BJ (cell line): ENCODE data around the gene ITLN2. TPM values are rescaled to one million over a fixed set of nuclear protein-coding genes. Genes with fewer than 3 reads are reported as not detected.

ENCODE experiments used
- CTCF ChIA-PET: fragments of 350-600 bp; formaldehyde crosslinking; extraction: SDS; loops from one replicate; lab custom pipeline; 2021; ENCODE audit warnings: antibody characterized with exemption, inconsistent platforms; lab: Yijun Ruan, JAX
- POLR2A ChIA-PET: fragments of 300-600 bp; sonication (Branson Sonifier 250); formaldehyde crosslinking; extraction: SDS; loops from one replicate; lab custom pipeline; 2021; ENCODE audit warnings: antibody characterized with exemption; lab: Charles Lee
- DNase-seq: peaks from one replicate; pipeline ENCODE4 v3.0.0-alpha.2; 2011; ENCODE audit warnings: low read depth
- H3K27me3 ChIP-seq: 2 replicates; pipeline ENCODE4 v1.6.0; 2011; ENCODE audit warnings: low read length; ENCODE audit not compliant: control insufficient read depth, insufficient read depth
- H3K36me3 ChIP-seq: 2 replicates; pipeline ENCODE4 v1.5.1; 2011; ENCODE audit warnings: low read length; ENCODE audit not compliant: control insufficient read depth, insufficient read depth
- H3K4me3 ChIP-seq: 2 replicates; pipeline ENCODE4 v1.5.1; 2011; ENCODE audit warnings: low read depth, mild to moderate bottlenecking, control low read depth, low read length
- CTCF ChIP-seq: IDR thresholded peaks from 2 replicates; pipeline ENCODE4 v1.5.1; 2011; ENCODE audit warnings: low read depth, mild to moderate bottlenecking, control low read depth, inconsistent platforms, low read length, moderate library complexity; ENCODE audit not compliant: insufficient read depth
- polyA plus RNA-seq: library from polyadenylated mRNA; depleted of rRNA; stranded (reverse); fragments of >200 nt; gene quantifications from 2 replicates; pipeline ENCODE4 v1.2.3, GENCODE V29; 2011

ITLN2 gene
- polyA plus RNA-seq, 1 experiment: not detected

GRCh38 chr1:160985723-160986122, 31.1 kb upstream of the ITLN2 start:
- H3K4me3 ChIP-seq: no peak overlapping the region
- no peak for TF ChIP-seq CTCF
- H3K36me3 ChIP-seq: no peaks in the 10 kb centered on the region
- ChIA-PET CTCF (no interaction called here), POLR2A (no interaction called here)
- peaks cover 3% of the 10 kb centered on the region for H3K27me3 ChIP-seq
- no peak for DNase-seq

- TF ChIP-seq CTCF: no peak
- no peak overlapping the region for H3K4me3 ChIP-seq
- DNase-seq: no peak
- H3K36me3 ChIP-seq: no peaks in the 10 kb centered on the region
- ChIA-PET POLR2A (no interaction called here), CTCF (interaction anchor here (1.0 kb wide), 1 partner anchor 9 kb away, joined by 4 read pairs; no protein-coding TSS in a partner anchor)
- peaks cover 4% of the 10 kb centered on the region for H3K27me3 ChIP-seq
Measured at GRCh38 chr1:160981584-160982411, 27.2 kb upstream of the ITLN2 start.

- Histone ChIP-seq H3K4me3 (no peak overlapping the region), H3K27me3 (peaks cover 4% of the 10 kb centered on the region), H3K36me3 (no peaks in the 10 kb centered on the region)
- DNase-seq: no peak
- no peak for TF ChIP-seq CTCF
- ChIA-PET POLR2A (no interaction called here), CTCF (interaction anchor here (2.8 kb wide), 1 partner anchor 11 kb away, joined by 9 read pairs; no protein-coding TSS in a partner anchor)
Measured at GRCh38 chr1:160979286-160979685, 24.7 kb upstream of the ITLN2 start.

- TF ChIP-seq CTCF: no peak
- Histone ChIP-seq H3K4me3 (no peak overlapping the region), H3K27me3 (peaks cover 4% of the 10 kb centered on the region), H3K36me3 (no peaks in the 10 kb centered on the region)
- no peak for DNase-seq
- ChIA-PET CTCF (interaction anchor here (0.6 to 2.8 kb wide), 3 partner anchors 10 to 13 kb away, joined by 3 to 9 read pairs (median 4); no protein-coding TSS in a partner anchor), POLR2A (no interaction called here)
Measured at GRCh38 chr1:160978510-160978927, 23.9 kb upstream of the ITLN2 start.

- H3K27me3 ChIP-seq: peaks cover 2% of the 10 kb centered on the region; the same call in 1 of the 2 replicates
- no peak for TF ChIP-seq CTCF
- no peak overlapping the region for H3K4me3 ChIP-seq
- no peak for DNase-seq
- H3K36me3 ChIP-seq: no peaks in the 10 kb centered on the region
- ChIA-PET POLR2A (no interaction called here), CTCF (interaction anchor here (1.9 kb wide), 1 partner anchor 14 kb away, joined by 6 read pairs; no protein-coding TSS in a partner anchor)
Measured at GRCh38 chr1:160975026-160975425, 20.4 kb upstream of the ITLN2 start.
